MM.1S (cell line): ENCODE results near the gene OR10C1.

ENCODE experiments used
- DNase-seq: peaks from one replicate; pipeline ENCODE4 v3.0.0-alpha.2; 2015
- H2AFZ ChIP-seq: fragments of 300-600 bp; sonication (generic); 2 replicates; pipeline ENCODE4 v1.6.0; 2016; ENCODE audit warnings: antibody characterized with exemption, low read length
- H3F3A ChIP-seq: fragments of 300-600 bp; sonication (generic); 2 replicates; pipeline ENCODE4 v1.6.1; 2016; ENCODE audit warnings: mild to moderate bottlenecking, antibody characterized with exemption, low read length, moderate library complexity, mixed read lengths; ENCODE audit not compliant: insufficient read depth
- H3K27ac ChIP-seq: fragments of 300-600 bp; sonication (generic); 2 replicates; pipeline ENCODE4 v1.5.1; 2016; ENCODE audit warnings: mild to moderate bottlenecking, low read length
- H3K27me3 ChIP-seq: fragments of 300-600 bp; sonication (generic); replicated peaks from 2 replicates; pipeline ENCODE4 v1.6.0; 2016; ENCODE audit warnings: low read length; ENCODE audit not compliant: insufficient read depth
- H3K36me3 ChIP-seq: fragments of 300-600 bp; sonication (generic); replicated peaks from 2 replicates; pipeline ENCODE4 v1.6.1; 2016; ENCODE audit warnings: mild to moderate bottlenecking, low read length, mixed read lengths; ENCODE audit not compliant: insufficient read depth
- H3K4me1 ChIP-seq: fragments of 300-600 bp; sonication (generic); 2 replicates; pipeline ENCODE4 v1.6.1; 2016; ENCODE audit warnings: low read length, mixed read lengths
- H3K4me2 ChIP-seq: fragments of 300-600 bp; sonication (generic); 2 replicates; pipeline ENCODE4 v1.6.0; 2016; ENCODE audit warnings: low read depth, low read length
- H3K4me3 ChIP-seq: fragments of 300-600 bp; sonication (generic); 2 replicates; pipeline ENCODE4 v1.5.1; 2016; ENCODE audit warnings: low read length, mixed read lengths
- H3K79me2 ChIP-seq: fragments of 300-600 bp; sonication (generic); 2 replicates; pipeline ENCODE4 v1.6.1; 2016; ENCODE audit warnings: mixed run types, low read length, mixed read lengths
- H3K9ac ChIP-seq: fragments of 300-600 bp; sonication (generic); 2 replicates; pipeline ENCODE4 v1.6.1; 2016; ENCODE audit warnings: low read length, mixed read lengths
- H3K9me2 ChIP-seq: fragments of 300-600 bp; sonication (generic); replicated peaks from 2 replicates; pipeline ENCODE4 v1.6.1; 2016; ENCODE audit warnings: mild to moderate bottlenecking, low read length, mixed read lengths; ENCODE audit not compliant: insufficient read depth
- H3K9me3 ChIP-seq: fragments of 300-600 bp; sonication (generic); replicated peaks from 2 replicates; pipeline ENCODE4 v1.6.1; 2016; ENCODE audit warnings: mild to moderate bottlenecking, low read length, mixed read lengths; ENCODE audit not compliant: insufficient read depth
- H4K20me1 ChIP-seq: fragments of 300-600 bp; sonication (generic); 2 replicates; pipeline ENCODE4 v1.6.1; 2016; ENCODE audit warnings: mild to moderate bottlenecking, low read length, moderate library complexity, mixed read lengths; ENCODE audit not compliant: insufficient read depth
- CTCF ChIP-seq: fragments of 300-600 bp; sonication (generic); IDR thresholded peaks from 2 replicates; pipeline ENCODE4 v1.5.1; 2016; ENCODE audit warnings: antibody characterized with exemption, low read length, mixed read lengths
- EZH2 ChIP-seq: fragments of 300-600 bp; sonication (generic); optimal IDR thresholded peaks from 2 replicates; pipeline ENCODE3; 2017; ENCODE audit warnings: low read depth, mild to moderate bottlenecking, antibody characterized with exemption, low read length, mixed read lengths
- EZH2phosphoT487 ChIP-seq: fragments of 300-600 bp; sonication (generic); IDR thresholded peaks from 2 replicates; pipeline ENCODE4 v1.6.1; 2018; ENCODE audit warnings: antibody characterized with exemption, low read length

OR10C1 gene

GRCh38 chr6:29403801-29404200 is 35.3 kb upstream of the OR10C1 start:
- no peak overlapping the region for H3K4me2 ChIP-seq

GRCh38 chr6:29414588-29414987 is 24.5 kb upstream of the OR10C1 start, which contains the start of gene OR12D1:
OR12D1 (plus strand) TSS chr6:29414928.
- Histone ChIP-seq H3K36me3 (no peaks in the 10 kb centered on the region), H3K4me3 (no peak within 1 kb of the TSS), H3K4me2 (no peak within 1 kb of the TSS), H3K27me3 (no peaks in the 10 kb centered on the region), H3K27ac (no peak within 1 kb of the TSS), H3K79me2 (no peaks in the 10 kb centered on the region), H3F3A (no peaks in the 10 kb centered on the region), H3K9me3 (no peaks in the 10 kb centered on the region), H4K20me1 (no peaks in the 10 kb centered on the region), H3K9me2 (no peaks in the 10 kb centered on the region), H2AFZ (no peak within 1 kb of the TSS), H3K4me1 (no peaks in the 10 kb centered on the region), H3K9ac (no peak within 1 kb of the TSS)
- TF ChIP-seq EZH2phosphoT487 (no peak), EZH2 (no peak), CTCF (no peak)
- DNase-seq, result no peak

More at GRCh38 chr6:29403801-29404200, 35.3 kb upstream of the OR10C1 start:
- Histone ChIP-seq H3K27me3 (no peaks in the 10 kb centered on the region), H3K9me3 (no peaks in the 10 kb centered on the region), H3K9me2 (no peaks in the 10 kb centered on the region), H3K27ac (no peak overlapping the region), H4K20me1 (no peaks in the 10 kb centered on the region), H3K4me3 (no peak overlapping the region), H3K36me3 (no peaks in the 10 kb centered on the region), H3K79me2 (no peaks in the 10 kb centered on the region), H2AFZ (no peak overlapping the region), H3F3A (no peaks in the 10 kb centered on the region), H3K9ac (no peak overlapping the region), H3K4me1 (no peaks in the 10 kb centered on the region)
- no peak for DNase-seq
- TF ChIP-seq CTCF, result no peak
- no peak for TF ChIP-seq EZH2phosphoT487
- TF ChIP-seq EZH2, result no peak

DNA sequence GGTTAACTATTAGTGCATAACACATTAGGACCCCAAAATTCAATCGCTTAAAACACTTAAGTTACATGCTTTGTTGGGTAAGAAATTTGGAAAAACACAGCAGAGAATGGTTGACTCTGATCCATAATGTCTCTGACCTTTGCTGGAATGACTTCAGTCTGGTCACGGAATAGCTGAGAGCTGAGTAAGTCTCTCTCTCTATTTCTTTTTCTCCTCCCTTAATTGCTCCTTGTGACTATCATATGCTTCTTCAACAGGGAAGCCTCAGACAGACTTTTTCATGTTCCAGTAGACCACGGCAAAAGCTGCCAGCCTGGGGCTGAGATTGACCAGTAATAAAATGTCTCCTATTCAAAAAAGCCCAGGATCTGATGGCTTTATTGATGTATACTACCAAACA is 19.6 kb upstream of the OR10C1 start:
- no peak for TF ChIP-seq EZH2phosphoT487
- no peak for TF ChIP-seq EZH2
- TF ChIP-seq CTCF, result no peak
- H3K27me3 ChIP-seq, result no peaks in the 10 kb centered on the region

More for the DNA sequence above, 19.6 kb upstream of the OR10C1 start:
- H3K79me2 ChIP-seq, result no peaks in the 10 kb centered on the region
- no peaks in the 10 kb centered on the region for H3K9me2 ChIP-seq
- H3K36me3 ChIP-seq, result no peaks in the 10 kb centered on the region
- no peak overlapping the region for H3K4me2 ChIP-seq
- H3K27ac ChIP-seq, result no peak overlapping the region
- H3K9me3 ChIP-seq, result no peaks in the 10 kb centered on the region
- no peaks in the 10 kb centered on the region for H4K20me1 ChIP-seq
- H3K9ac ChIP-seq, result no peak overlapping the region
- no peaks in the 10 kb centered on the region for H3F3A ChIP-seq
- no peaks in the 10 kb centered on the region for H3K4me1 ChIP-seq
- no peak overlapping the region for H2AFZ ChIP-seq
- no peak for DNase-seq
- no peak overlapping the region for H3K4me3 ChIP-seq
